GM19351 (cell line): ENCODE results near the gene HBEGF.

Experiments used
- ATAC-seq: cut with Tn5 transposase; IDR thresholded peaks from one replicate; pipeline ENCODE4 v1.9.1; 2021; ENCODE audit warnings: mild to moderate bottlenecking, moderate library complexity; ENCODE audit not compliant: unreplicated experiment

Gene HBEGF

DNA sequence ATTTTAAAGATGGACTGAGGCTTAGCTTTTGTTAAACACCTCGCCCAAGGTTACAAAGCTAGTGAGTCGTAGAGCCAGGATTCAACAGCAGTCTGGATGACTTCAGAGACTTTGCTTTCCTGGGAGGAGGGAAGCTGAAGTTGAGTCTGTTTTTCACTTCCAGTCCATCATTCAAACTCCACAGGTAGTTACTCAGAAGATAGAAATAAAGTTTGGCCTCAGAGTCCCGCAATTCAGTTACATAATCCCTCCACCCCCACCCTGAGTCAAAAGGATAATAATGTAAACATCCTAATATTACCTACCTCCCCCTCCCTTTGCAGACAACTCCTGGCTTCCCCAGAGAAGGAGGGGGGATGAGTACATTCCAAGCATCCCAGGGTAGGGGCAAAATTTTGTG lies 8.1 kb downstream of the HBEGF start:
- ATAC-seq: no peak

DNA sequence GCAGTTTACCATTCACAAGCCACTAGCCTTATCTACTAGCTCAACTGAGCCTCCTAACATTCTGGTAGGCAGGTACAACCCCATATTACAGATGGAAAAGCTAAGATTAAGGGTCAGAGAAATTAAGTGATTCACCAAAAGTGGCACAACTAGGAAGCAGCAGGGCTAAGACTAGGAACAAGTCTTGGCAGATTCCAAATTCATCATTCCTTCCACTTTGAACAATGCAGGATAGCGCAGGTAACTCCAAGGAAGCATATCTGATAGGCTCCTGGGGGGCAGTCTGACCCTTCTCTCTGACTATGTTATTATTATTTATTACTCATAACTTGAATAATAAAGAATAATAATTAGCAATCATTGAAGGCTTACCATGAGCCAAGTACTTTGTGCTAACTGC lies 8.5 kb downstream of the HBEGF start:
- ATAC-seq: no peak

DNA sequence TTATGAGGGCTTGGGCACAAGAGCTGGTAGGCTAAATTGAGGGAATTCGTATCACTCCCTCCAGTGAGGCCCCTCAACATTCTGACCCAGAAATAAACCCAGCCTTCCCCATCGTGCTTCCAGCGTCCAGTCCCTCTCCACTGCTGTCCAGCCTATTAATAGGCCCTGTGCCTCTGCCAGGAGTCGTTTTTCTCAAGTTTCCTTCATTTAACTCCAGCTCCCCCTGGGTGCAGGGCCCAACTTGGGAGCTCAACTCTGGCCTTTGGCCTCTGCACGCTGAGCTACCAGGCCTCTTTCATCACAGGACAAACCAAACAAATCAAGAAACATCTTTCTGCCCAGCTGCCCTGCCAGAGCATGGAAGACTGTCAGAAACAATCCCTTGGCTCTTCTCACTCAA lies 10.0 kb downstream of the HBEGF start:
- no peak for ATAC-seq

DNA sequence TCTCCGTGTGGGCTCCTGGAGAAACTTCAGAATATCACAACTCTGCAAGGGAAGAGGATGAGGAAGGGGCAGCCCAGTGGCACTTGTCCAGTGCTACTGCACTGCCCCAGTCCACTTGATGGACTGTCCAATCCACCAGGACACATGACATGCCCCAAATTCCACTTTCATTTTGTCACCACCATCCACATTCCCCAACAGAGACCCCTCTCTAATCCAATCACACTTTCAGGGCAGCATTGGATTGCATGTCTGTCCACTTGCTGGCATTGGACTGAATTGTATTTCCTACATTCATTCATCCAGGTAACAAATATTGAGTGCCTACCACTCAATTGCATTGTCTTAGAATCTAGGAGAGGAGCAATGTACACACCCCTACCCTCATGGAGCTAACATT lies 14.8 kb downstream of the HBEGF start:
- no peak for ATAC-seq

DNA sequence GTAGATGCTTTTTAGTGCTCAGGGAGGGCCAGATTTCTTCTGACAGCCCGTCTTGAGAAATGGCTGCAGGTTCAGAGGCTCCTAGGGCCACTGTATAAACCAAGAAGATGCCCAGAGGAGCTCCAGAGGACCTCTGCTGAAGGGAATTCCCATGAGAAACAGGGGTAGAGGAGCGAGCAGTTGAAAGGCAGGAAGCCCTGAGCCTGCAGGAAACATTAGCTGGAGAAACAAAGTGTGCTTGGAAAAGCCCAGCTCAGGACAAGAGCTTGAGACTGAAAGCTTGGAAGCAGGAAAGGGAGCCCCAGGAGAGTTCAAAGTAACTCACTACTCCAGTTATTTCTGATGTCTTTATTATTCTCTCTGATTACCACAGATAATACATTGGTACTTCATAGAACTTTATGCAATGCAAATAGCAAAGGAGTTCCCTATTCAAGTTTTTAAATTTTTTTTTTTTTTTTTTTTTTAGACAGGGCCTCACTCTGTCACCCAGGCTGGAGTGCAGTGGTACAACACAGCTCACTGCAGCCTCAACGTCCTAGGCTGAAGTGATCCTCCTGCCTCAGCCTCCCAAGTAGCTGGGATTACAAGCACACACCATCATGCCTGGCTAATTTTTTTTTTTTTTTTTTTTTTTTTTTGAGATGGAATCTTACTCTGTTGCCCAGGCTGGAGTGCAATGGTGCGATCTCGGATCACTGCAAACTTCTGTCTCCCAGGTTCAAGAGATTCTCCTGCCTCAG lies 16.5 kb downstream of the HBEGF start:
- ATAC-seq: no peak

DNA sequence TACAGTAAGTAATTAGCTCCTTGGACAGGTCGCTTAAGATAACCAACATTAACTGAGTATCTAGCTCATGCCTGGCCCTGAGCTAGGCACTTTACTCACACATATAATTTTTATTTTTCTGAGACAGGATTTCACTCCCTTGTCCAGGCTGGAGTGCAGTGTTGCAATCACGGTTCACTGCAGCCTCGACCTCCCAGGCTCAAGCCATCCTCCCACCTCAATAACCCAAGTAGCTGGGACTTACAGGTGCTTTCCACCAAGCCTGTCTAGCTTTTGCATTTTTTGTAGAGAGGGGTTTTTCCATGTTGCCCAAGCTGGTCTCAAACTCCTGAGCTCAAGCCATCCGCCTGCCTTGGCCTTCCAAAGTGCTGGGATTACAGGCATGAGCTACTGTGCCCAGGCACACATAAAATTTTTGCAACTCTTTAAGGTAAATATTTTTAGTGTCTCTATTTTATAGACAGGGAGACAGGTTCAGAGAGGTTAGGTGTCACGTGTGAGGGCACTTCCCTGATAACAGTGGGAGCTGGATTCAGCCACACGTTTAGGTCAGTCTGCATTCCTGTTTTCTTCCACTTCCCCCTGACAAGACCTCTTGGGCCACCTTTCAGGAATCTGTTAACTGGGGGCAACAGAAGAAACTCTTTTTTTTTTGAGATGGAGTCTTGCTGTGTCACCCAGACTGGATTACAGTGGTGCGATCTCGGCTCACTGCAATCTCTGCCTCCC lies 18.2 kb downstream of the HBEGF start:
- ATAC-seq: no peak

DNA sequence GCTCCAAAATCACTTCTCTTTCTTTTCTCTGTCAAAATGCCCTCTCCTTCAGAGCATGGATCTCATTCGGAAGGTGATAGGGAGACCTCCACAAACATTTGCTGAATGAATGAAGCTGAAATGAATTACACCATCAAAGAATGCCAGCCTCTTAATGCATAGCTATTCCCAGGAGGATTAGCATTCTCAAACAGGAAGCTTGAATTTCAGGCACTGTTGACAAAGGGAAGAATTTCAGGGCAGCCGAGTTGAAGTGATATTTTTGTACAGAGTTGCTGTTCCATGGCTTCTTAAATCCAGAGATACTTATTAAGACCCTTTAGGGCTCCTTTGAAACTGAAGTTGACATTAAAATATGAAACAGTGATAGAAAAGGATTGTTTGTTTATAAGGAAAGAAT lies 18.8 kb downstream of the HBEGF start:
- no peak for ATAC-seq

DNA sequence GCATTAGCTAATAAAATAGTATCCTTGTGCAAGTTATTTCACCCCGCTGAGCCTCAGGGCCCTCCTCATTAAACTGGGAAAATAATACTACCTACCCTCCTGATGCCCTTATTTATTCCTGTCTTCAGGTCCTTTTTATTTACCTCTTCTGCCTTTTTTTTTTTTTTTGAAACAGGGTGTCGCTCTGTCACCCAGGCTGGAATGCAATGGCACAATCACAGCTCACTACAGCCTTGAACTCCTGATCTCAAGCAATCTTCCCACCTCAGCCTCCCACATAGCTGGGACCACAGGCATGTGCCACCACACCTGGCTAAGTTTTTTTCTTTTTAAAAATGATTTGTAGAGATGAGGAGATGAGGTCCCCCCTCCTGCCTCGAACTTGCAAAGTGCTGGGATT lies 20.9 kb downstream of the HBEGF start:
- no peak for ATAC-seq

DNA sequence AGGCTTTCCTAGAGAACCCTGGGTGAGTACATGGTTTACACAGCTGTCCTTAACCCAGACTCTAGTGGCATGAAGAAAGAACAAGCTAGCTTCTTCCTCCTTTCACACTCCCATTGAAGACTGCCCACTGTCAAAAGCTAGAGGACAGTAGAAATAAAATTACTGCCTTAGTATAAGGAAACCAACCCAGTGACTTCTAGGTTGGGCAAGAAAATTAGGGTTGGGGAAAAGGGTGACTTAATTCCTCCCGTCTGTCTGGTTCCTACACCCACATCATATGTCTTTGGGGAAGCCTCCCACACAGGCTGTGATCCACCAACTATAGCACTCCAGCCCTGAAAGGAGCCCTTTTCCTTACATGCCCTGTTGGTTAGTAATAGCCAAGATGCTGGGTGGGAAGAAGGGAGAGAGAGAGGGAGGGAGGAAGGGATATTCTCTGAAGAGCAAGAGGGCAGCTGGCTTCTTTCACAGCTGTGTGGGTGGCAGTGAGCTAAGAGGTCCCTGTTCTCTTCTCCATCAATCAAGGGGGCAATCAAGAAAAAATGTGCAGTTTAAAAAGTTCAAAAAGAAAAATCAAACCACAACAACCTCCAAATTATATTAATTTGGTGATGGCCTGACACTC lies 21.7 kb downstream of the HBEGF start:
- no peak for ATAC-seq

DNA sequence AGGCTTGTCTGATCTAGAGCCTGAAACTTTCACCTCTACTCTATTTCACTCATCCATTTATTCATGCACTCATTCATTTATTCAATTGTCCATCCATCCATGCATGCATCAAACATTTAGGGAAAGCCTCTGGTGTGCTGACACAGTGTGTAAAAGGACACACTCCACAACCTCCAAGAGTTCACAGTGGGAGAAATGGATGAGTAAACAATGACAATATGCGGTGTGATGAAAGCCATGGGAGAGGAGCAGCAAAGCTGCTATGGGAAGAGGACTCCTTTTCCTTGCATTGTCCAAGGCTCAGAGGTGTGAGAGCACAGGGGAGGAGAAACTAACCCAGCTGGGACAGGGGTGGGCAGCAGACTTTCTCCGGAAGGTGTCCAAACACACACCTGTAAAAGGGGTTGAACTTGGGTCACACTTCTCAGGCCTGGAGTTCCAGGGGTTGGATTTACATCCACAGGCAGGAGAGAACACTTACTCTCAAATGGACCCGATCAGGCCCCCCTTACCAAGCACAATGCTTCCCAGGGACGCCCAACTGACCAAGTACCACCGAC lies 22.3 kb downstream of the HBEGF start:
- ATAC-seq: no peak

DNA sequence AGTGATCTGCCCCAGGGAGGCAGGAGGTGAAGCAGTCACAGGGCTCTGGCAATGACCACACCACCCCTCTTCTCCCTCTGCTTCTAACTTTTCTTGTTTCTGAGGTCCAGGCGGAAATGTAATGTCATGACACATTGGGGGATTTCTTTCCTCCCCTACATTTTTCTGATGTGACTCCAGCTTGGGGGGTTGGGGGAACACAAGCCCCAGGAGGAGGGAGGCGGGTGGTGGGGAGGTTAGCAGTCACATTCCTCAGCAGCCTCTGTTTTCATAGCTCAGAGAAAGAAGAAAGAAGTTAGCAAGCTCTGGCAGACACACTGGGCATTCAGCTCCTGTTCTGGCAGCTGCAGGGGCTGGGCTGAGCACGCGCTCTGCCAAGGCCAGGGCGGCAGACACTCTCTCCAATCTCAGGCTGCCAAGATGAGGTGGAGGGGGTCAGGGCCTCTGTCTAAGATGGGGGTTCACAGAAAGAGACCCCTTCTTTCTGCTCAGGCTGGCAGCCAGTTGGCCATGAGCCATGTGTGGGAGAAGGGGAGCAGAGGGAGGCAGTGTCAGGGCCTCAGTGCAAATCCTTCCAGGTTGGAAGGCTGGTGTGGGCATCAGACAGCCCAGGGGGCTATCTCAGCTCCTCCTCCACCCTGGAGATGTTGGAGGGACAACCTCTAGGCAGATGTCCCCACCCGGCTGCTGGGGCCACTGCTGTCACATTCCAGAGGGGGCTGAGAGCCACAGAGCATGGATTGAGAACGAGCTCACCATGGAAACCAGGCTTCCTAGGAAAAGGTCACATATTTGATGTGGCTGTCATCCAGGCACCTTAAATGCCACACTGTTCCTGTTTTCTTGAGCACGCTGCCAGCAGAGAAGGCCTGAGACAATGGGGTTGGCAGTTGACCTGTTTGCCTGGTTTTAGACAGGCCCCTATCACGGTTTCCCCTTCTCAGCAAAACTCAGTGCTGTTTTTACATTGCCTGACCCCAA lies 23.4 kb downstream of the HBEGF start:
- no peak for ATAC-seq

DNA sequence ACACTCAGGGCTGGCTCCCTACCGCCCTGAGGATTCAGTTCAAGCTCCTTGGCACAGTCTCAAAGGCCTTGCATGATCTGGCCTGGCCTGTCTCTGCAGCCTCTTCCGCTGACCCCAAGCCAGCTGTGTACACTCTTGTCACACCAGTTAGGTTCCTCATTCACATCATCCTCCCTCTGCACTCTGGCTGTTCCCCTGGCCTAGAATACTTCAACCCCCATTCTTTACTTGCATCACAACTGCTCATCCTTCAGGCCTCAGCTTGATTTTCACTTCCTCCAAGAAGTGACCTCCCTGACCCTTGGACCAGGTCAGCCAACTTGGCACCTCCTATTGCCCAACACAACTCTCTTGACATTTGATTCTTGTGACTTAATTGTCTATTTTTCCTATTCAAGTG lies 24.6 kb downstream of the HBEGF start:
- ATAC-seq: peak; percentile 54

DNA sequence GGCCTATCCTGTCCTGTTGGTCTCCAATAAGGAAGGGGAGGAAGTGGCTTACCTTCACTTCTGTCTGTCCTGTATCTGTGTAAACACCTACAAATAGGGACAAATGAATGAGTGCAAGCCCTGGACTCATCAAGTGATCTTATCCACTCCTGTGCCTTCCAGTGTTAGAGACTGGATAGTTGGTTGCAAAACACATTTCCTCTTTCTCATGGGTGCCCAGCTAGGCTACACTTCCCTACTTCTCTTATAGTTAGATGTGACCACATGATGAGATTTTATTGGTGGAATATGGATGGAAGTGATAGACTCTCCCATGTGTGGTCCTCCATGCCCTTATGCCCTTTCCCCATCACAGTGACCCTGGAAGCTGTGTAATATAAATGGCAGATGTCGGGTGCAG lies 26.6 kb downstream of the HBEGF start:
- ATAC-seq: no peak

DNA sequence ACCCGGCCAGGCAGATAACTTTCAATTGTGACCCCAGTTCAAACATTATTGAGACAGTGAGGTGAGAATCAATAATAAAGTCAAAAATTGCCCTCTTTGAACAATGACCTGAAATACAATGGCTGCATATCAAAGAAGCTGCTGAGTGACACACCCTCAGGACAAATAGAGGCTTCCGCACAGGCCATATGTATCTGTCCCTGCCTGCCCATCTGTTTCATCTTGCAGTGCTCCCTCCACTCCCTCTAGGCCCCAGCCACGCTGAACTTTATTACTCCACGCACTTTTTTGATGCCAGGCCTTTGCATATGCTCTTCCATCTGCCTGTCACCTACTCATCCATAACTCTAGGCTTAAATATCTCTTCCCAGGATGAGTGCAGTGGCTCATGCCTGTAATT lies 27.6 kb downstream of the HBEGF start:
- no peak for ATAC-seq

DNA sequence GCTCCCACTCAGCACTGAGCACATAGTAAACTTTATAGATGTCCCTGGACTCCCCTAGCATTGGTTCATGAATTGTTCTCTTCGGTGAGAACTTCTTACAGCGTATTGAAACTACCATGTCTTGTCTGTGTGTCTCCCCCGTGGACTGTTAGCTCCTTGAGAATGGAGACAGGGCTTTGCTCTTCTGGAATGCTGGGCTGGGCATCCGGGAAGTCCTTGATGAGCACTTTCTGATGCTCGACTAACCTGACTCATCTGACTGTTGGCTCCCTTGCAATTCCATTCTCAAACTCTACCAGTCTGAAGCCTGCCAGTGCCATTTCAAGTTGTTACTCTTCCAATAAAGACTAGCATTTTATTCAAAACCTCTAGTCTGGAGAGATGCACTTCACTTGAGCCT lies 28.5 kb downstream of the HBEGF start:
- ATAC-seq: no peak

DNA sequence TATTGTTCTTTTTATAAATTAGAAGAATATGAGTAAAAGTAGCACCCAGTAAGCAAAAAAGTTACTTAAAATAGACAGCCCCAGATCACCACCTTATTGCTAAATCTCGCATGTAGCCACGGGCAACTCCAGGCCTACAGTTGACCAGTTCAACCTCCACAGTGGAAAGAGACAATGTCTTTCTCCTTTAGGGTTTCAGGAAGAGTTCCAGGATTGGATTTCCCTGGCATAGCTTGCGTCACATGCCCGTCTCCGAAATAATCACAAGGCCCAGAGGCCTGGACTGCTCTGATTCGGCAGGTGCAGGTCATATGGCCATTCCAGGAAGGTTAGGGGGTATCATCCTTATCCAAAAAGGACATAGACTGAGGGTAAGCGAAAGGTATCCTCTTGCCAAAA lies 33.6 kb downstream of the HBEGF start:
- ATAC-seq: no peak

DNA sequence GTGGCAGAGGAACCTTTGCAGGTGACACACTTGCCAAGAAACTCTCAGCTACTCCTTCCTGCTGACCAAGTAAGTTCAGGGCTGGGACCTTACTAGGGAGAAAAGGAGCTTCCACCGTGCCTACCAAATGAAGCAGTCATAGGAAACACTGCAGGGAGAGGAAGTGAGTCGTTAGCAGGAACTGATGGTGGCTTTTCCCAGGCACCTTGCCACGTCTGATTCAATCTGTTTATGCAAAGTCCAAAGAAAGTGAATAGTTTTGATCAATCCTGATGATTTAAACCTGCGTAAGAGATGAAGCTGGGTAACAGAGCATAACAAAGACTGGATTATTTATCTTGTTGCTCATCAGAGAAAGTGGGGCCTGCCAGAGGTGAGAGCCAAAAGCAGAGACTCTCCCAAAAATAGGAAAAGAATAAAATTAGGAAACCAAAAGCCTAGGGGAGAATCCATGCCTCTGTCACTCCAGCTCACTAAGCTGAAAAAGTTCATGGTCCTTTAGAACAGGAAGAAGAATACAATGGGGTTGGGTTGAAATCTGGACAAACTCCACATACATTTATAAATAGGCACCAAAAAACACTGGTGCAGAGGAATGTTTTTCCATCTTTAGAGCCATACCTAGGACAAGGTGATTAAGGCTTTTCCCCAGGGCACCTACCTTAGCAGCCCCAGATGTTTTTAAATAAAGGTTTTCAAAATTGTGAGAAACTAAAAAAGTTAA lies 34.2 kb downstream of the HBEGF start:
- no peak for ATAC-seq

DNA sequence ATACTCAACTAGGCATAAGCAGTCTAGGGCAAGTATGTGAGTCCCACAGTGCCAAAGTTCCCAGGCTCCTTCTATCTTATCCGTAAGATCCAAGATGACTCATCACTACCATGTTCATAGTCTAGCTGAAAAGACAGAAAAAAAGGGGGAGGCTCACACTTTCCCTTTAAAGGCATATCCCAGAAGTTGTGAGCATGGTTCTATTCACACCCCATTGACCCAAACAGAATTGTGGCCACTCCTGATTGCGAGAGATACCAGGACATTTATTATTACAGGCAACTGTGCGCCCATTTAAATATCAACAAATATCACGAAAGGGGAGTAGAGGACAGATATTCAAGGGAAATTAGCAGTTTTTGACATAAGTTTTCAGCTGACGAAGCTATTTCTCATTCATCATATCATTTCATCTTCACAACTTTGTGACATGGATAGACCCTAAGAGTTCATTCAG lies 35.4 kb downstream of the HBEGF start:
- ATAC-seq: no peak

DNA sequence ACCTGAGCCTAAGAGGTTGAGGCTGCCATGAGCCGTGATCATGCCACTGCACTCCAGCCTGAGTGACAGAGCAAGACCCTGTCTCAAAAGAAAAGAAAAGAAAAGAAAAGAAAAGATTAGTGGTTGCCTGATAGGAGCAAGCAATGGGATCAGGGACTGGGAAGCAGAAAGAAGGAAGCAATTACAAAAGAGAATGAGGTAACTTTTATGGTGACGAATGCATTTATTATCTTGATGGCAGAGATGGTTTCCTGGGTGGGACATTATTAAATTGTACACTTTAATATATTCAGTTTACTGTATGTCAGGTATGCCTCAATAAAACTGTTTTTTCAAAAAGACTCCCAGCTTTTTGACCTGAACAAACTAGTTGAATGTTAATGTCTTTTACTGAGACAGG lies 36.0 kb downstream of the HBEGF start:
- ATAC-seq: no peak

DNA sequence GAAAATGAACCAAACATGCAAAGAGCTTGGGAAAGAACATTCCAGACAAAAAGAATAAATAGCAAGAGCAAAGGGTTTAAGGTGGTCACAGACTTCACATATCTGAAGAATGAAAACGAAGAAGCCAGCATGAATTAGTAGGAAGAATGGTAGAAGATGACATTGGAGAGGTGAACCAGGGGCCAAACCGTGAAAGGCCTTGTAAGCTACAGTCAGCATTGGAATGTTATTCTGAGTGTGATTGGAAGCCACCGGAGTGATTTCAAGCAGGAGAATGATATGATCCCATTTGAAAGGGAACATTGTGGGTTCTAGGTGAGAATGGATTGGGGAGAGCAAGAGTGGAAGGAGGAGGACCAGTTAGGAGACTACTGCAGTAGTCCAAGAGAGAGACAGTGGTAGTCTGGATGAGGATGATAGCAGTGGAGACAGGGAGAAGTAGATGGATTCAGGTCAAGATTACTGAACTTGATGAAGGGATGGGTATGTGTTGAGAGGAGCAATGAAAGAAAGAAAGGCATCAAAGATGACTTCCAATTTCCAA lies 36.6 kb downstream of the HBEGF start:
- ATAC-seq: no peak
